SK-N-DZ (cell line): Measurements from ENCODE around the gene ZCCHC24.

ENCODE experiments used
- DNase-seq: peaks from one replicate; pipeline ENCODE4 v3.0.0-alpha.2; 2015; ENCODE audit warnings: low spot score

ZCCHC24 gene

DNA sequence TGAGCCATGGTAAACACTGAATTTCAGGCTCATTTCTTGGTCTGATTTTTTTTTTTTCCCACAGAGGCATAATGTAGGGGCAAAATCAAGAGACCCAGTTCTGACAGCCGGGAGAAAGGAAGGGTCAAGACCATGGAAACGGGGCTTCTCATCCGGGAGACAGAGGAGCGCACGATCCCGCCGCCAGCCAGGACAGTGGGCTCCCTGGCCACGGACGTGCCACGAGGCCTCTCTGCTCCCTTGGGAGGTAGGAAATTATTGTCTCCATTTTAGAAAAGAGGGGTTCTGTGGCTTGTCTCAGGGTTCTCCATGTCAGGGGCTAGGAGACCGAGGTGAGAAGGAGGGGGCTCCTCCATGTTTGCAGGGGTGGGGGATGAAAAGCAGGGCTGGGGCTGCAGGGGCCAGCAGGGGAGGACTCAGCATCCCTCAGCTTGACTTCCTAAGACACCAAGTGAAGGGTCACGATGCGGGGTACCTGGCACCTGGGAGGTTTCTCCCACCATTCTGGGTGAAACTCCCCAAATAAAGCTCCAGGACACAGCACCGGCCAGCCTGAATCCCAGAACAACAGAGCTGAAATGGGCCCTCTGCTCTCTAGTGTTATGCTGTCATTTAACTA lies 60.5 kb downstream of the ZCCHC24 start:
- DNase-seq: no peak

DNA sequence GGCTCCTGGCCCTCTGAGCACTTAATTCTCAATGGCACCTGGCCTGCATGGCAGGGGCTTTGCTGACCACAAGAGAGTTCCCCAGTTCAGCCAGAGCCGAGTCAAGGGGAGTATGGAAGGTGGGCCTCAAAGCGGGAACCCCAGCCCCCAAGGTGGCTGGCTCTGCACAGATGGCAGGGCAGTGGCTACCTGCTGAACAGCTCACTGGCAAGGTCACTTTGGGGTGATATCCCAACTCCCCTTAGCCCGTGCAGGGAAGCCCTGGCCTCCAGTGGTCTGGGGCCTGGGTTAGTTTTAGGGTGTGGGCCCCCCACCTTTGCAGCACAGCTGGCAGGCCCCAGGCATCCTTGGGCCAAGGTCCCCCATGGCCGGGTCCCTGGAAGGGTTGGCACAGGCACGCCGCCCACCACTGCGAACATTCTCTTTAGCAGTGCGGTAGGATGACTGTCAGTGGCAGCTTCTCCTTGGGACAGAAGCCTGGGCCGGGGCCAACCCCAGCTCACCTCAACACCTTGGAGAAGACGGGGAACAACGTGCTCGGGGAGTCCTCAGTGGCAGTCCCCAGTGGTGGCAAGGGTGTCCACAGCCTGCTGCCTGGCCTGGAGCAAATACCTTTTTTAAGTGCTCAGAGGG lies 61.3 kb downstream of the ZCCHC24 start:
- DNase-seq: no peak

DNA sequence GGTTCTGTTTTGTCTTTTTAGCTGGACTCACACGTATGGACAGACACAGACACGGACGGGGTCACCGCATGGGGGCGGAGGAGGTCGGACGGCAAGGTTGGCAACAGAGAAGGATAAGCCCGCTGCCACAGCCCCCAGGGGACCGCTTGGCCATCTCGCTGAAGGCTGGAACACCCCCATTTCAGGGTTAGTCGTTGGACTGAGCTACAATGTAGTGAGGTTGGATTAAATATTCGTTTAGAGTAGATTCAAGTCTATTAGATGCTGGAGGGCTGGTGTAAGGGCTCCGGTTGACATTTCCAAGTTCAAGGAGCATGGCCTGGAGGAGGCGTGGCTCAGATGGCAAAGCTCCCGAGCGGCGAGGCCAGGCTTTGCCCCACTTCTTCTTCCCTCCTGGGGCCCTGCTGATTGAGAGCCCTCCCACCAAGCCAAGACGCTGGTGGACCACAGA lies 62.9 kb downstream of the ZCCHC24 start:
- DNase-seq: no peak

DNA sequence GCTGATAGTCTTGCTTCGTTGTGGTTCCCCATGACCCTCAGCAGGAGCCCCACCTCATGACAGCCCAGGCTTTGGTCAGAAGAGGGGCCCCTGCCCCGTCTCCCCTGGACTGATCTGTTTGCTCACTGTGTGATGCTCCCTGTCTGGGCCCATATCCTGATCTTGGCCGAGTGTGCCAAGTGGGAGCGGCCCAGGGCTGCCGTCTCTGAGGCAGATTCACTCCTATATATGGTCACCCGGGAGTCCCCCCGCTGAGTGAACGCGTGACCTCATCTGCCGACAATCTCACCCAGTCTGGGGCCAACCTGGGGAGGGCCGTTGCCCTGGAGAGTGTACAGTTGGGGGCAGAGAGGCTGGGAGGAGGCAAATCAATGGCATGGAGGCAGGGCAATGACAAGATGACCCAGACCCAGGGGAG lies 63.6 kb downstream of the ZCCHC24 start:
- no peak for DNase-seq

DNA sequence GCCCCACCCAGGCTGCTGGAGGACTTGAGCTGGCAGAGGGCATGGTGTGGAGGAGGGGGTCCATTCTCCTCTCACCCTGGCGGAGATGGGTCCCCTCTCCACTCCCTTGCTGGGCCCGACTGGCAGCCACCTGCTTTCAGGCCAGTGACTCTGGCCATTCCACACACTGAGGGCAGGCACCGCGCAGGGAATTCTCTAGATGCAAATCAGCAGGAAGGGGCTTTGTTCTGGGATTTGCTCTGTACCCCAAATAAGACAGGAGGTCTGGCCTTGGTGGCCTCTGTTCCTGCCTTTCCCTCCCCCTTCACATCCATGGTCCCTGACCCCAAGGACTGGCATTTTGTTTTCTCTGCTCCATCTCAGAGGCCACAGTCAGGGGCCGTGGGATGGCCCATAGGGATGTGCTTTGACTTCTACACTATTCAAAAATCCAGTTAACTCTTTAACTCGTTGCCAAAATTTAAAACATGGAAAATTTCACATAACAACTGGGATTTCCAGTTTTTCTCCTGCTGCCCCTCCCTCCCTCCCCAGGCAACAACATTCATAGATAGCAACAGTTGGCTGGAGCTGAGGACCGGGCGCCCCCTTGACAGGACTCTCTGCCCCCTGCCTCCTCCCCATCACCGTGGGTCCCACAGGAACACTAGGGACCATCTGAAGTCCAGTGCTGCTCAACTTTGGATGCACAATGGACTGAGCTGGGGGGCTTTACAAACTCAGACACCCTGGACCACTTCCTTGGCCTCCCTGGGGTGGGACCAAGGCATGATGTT lies 64.3 kb downstream of the ZCCHC24 start:
- no peak for DNase-seq

DNA sequence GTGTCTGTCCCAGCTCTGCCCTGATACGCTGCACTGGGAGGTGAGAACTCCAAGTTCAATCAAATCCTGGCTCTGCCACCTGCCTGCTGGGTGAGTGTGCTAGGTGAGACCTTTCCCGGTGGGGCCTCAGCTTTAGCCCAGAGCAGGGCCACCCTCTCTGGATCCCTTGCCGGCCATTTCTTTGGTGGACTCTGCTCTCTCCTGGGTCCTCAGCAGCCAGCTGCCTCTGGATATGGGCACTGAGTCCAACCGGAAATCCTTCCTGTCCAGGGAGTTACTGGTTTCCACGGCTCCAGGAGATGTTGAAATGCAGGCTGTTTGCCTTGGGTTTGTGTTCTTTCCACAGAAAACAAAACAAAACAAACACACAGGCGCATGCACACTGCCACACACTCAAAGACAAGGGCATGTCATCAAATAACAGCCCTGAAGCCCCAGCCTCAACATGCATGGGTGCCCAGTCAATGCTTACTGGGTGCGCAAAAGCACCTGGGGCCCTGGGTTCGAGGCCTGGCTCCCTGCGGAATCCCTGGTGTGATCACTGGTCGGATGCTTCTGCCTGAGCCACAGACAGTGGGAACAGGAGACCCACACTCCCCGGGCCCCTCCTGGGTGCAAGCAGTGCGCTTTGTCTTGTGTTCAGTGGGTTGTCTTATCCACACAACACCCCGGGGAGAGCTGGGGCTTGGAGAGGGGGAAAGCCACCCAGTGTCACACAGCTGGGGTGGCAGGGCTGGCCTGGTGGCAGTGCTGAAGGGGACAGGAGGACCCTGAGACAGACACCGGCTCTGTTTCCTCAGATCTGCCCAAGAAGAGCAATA lies 65.1 kb downstream of the ZCCHC24 start:
- no peak for DNase-seq

DNA sequence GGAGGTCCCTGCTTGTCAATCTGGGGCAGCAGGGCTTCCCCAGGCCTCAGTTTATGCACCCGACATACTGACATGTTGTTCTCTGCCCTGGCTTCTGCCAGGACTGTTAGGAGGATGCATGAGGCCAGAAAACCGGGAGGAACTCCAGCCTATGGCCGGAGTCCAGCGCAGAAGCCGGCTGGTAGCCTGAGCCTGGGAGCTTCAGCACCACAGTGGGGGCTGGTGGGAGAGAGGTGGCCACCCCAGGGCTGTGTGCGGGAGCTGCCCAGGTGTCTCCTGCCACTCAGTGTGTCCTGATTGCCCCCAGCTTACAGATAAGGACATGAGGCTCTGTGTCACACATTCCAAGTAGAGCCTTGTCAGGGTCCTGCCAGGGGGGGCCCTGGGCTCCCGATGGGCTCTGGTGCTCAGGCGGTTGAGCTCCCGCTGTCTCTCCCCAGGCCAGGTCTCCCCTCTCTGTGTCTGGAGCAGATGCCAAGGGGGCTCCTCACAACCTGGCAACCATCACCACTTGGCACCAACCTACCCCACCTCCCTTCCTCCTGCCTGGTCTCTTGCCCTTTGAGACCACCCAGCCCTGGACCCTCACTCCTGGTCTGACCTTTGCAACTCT lies 65.8 kb downstream of the ZCCHC24 start:
- no peak for DNase-seq

DNA sequence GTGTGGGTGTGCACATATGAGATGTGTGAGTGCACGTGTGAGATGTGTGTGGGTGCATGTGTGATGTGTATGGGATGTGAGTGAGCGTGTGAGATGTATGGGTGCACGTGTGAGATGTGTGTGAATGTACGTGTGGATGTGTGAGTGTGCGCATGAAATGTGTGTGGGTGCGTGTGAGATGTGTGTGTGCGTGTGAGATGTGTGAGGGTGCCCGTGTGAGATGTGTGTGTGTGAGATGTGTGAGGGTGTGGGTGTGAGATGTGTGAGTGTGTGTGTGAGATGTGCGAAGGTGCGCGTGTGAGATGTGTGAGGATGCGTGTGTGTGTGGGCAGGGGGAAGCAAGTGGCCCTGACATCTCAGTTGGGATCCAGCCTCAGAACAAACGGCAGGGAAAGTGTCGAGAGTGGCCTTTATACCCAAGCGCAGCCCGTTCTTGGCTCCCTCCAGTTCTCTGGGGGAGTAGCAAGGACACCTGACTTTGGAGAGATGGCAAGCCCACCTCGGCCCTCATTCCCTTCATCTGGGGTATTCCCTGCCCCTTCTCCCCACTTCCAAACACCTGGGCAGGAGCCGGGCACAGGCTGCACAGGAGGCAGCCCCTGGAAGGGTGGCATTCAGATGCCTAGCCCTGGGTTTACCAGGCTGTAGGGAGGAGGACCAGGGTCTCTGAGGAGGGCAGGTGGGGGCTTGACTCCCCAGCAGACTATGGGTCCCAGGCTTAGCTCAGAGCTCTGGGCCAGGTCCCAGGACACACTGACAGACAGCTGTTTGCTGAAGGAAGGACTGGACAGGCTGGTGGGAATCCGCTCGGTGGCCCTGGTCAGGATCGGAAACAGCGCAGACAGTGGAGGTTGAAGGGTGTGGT lies 66.5 kb downstream of the ZCCHC24 start:
- no peak for DNase-seq

DNA sequence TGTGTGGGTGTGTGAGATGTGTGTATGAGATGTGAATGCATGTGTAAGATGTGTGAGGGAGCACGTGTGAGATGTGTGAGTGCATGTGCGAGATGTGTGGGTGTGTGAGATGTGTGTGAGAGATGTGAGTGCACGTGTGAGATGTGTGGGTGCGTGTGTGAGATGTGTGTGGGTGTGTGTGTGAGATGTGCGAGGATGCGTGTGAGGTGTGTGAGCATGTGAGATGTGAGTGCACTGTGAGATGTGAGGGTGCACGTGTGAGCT lies 67.1 kb downstream of the ZCCHC24 start:
- no peak for DNase-seq

DNA sequence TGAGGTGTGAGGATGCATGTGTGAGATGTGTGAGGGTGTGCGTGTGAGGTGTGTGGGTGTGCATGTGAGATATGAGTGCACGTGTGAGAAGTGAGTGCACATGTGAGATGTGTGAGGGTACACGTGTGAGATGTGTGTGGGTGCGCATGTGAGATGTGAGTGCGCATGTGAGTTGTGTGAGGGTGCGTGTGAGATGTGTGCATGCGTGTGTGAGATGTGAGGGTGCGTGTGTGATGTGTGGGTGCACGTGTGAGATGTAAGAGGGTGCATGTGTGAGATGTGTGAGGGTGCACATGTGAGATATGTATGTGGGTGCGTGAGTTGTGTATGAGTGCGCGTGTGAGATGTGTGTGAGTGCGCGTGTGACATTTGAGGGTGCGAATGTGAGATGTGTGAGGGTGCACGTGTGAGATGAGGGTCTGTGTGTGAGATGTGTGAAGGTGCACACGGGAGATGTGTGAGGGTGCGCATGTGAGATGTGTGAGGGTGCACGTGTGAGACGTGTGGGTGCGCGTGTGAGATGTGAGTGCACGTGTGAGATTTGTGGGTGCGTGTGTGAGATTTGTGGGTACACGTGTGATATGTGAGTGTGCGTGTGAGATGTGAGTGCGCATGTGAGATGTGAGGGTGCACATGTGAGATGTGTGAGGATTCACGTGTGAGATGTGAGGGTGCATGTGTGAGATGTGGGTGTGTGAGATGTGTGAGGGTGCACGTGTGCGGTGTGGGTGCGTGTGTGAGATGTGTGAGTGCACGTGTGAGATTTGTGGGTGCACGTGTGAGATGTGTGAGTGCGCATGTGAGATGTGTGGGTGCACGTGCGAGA lies 67.7 kb downstream of the ZCCHC24 start:
- DNase-seq: no peak

DNA sequence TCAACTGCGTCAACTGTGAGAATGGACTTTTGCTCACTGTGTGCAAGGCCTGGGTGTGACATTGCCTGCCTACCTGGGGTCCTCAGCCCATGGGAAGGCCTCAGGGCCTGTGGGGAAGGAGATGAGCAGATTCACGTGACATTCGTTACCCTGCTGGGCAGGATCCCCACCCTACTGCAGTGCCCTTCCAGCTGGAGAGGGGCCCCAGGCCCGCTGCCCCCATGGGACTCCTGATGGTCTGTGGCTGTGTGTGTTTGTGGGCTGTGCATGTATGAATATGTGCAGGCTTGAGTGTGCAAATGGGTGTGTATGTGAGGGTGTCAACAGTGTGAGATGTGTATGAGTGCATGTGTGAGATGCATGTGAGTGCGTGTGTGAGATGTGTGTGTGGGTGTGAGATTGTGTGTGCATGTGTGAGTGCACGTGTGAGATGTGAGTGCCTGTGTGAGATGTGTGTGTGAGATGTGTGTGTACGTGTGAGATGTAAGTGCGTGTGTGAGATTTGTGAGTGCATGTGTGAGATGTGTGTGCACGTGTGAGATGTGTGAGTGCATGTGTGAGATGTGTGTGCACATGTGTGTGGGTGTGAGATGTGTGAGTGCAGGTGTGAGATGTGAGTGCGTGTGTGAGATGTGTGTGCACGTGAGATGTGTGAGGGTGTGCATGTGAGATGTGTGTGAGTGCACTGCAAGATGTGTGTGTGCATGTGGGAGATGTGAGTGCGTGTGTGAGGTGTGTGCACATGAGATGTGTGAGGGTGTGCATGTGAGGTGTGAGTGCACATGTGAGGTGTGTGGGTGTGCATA lies 68.5 kb downstream of the ZCCHC24 start:
- no peak for DNase-seq

DNA sequence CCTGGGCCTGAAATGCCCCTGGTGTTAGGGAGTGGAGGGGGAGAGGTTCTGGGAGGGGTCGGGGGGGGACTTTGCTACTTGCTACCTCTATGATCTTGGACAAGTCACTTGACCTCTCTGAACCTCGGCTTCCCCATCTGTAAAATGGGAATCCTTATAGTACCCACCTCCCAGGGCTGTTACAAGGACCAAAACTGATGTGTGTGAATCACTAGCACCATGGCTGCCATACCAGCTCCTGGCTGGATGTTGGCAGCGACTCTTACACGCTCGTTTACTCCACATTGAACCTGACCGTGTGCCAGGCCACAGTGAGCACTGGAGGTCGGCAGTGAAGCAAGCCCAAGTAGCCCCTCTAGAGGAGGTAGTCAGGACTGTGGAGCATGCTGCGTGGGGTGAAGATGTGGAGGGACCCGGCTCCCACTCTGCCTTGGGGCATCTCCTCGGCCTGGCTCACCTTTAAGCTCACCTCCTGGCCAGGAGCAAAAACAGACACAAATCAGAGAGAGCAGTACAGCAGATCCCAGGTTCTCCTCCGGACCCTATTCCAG lies 69.3 kb downstream of the ZCCHC24 start:
- DNase-seq: no peak

DNA sequence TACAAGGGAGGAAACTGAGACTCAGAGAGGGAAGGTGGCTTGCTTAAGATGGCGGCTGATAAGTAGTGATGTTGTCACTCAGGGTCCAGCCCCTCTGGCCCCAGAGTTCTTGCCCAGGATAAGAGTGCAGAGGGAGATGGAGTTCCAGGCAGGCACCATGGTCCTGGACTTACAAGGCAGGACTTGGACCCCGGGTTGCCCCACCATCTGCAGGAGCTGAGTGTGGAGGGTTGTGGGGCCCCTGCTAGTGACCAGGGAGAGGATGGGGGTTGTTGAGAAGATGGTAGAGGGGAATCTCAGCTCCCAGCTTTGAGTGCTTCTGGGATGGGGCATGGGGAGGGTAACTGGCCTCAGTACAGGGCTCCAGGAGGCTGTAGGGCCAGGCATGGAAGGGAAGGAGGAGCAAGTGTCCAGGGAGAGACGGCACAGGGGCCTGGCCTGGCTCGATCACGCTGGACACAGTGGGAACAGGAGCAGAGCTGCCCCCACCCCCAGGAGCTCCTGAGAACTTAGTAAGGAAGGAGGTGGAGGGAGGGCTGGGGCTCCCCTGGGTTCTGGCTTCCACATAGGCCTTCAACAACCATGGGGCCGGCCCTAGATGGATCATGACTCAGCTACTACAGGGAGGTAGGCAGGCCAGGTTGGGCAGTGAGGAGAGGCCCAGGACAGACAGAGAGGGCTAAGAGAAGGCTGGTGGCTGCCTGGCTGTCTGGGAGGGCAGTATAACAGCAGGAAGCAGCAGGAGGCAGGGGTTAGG lies 69.9 kb downstream of the ZCCHC24 start:
- DNase-seq: no peak

DNA sequence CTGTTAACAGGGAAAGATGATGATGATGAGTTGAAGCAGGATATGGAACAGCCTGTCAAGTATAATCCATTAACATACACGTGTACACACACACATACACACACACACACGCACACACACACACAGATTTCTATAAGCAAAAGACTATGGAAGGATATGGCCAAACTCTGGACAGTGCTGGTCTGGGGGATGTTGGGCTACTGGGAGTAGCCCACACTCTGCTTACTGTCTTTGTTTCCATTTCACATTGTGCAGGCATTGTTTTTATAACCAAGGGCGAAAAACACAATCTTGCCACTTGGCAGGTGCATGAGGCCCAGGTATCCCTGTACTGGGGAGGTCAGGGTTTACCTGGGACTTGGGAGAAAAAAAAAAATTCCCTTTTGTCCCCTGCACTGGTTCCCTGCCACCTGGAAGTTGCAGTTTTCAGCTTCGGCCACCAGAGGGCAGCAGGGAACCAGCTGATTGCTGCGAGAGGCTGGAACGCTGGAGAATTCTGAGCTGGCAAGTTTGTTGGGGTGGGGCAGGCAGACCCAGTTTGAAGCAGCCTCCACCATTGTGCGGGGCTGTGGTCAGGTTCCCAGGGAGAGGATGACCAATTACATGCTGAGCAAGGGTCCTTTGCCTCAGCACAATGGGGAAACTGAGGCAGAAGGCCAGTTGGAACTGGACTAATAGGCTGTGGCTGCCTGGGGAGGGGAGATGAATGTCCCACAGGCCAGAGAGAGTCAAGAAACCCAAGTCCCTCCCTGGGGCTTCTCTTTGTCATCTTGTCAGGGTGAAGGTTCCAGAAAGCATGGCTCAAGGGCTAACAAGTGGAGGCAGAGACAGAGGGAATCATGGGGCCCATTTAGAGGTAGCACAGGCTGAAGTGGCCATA lies 70.9 kb downstream of the ZCCHC24 start:
- peak; percentile 65 for DNase-seq

DNA sequence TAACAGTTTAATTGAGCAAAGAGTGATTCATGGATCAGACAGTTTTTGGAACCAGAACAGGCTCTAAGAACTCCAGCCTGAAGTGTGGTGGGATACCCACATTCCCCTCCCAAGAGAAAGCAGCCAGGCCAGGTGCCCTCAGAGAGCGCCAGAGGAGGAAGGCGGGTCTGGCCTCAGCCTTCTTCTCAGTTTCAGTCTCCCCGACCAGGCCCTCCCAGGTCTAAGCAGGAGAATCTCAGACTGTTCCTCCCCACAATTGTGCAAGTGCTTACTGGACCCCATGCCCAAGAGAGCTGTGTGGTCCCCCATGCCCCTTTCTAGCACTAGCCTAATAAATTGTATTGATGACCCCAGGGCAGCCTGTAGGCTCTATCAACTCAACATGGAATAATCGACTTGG lies 72.6 kb downstream of the ZCCHC24 start:
- DNase-seq: no peak

DNA sequence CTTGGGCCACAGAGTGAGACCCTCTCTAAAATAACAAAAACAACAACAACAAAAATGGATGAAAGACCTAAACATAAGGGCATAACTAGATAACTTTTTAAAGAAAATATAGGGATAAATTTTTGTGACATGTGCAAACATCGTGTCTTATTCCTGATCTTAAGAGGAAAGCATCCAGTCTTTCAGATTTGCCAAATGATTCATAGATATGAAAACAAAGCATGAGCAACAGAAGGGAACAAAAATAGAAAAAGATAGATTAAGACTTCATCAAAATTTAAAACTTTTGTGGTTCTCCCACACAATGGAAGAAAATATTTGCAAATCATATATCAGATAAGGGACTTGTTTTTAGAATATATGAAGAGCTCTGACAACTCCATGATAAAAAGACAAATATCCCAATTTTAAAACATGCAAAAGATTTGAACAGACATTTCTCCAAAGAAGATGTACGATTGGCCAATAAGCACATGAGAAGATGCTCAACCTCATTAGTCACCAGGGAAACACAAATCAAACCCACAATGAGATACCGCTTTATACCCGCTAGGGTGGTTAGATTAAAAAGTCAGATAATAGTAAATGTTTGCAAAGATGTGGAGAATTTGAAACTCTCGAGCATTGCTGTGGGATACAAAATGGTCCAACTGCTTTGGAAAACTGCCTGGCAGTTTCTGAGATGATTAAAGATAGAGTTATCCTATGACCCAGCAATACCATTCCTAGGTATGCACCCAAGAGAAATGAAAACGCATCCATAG lies 77.8 kb downstream of the ZCCHC24 start:
- DNase-seq: no peak
